ENCODE data around the gene ZNF77.

- TF ChIP-seq CTCF (IDR thresholded peaks at IDR 0.05) (no peak), POLR2A (IDR thresholded peaks at IDR 0.05) (no peak), POLR2AphosphoS5 (IDR thresholded peaks at IDR 0.05) (no peak)
Observed at GRCh38 chr19:2902590-2903218, 42.1 kb downstream of the ZNF77 start.
